Liver (tissue), 3 donors: ENCODE results near the gene TEP1.

ENCODE experiments used
- ATF3 ChIP-seq: IDR thresholded peaks from 2 replicates; pipeline ENCODE4 v1.6.1; 2016; ENCODE audit warnings: antibody characterized with exemption
- CTCF ChIP-seq: fragments of 150-350 bp; IDR thresholded peaks from 2 replicates; pipeline ENCODE4 v1.5.1; 2017; ENCODE audit warnings: improper control_type of control experiment, low read depth, low read length; ENCODE audit not compliant: missing input control
- EGR1 ChIP-seq, 2 donors: IDR thresholded peaks; 2 replicates each; pipeline ENCODE4 v1.6.1; 2016 to 2018; ENCODE audit warnings: antibody characterized with exemption in 2 of 2, low read depth in 2 of 2
- GABPA ChIP-seq, 2 donors: IDR thresholded peaks in 1 of 2; conservative IDR thresholded peaks in 1 of 2; 2 replicates each; pipeline ENCODE4 v1.6.1; 2016; ENCODE audit warnings: antibody characterized with exemption in 2 of 2, mild to moderate bottlenecking in 1 of 2, moderate library complexity in 1 of 2
- JUND ChIP-seq, 2 donors: IDR thresholded peaks; 2 replicates each; pipeline ENCODE4 v1.6.1; 2016; ENCODE audit warnings: antibody characterized with exemption in 2 of 2
- MAX ChIP-seq: IDR thresholded peaks from 2 replicates; pipeline ENCODE4 v1.6.1; 2016; ENCODE audit warnings: antibody characterized with exemption
- NR2F2 ChIP-seq: IDR thresholded peaks from 2 replicates; pipeline ENCODE4 v1.6.1; 2016; ENCODE audit warnings: antibody characterized with exemption
- RAD21 ChIP-seq, 2 donors: IDR thresholded peaks; 2 replicates each; pipeline ENCODE4 v1.6.1; 2016; ENCODE audit warnings: antibody characterized with exemption in 2 of 2, mild to moderate bottlenecking in 2 of 2
- REST ChIP-seq: IDR thresholded peaks from 2 replicates; pipeline ENCODE4 v1.6.1; 2016; ENCODE audit warnings: antibody characterized with exemption, mild to moderate bottlenecking
- RXRA ChIP-seq, 2 donors: IDR thresholded peaks; 2 replicates each; pipeline ENCODE4 v1.6.1; 2017 to 2018; ENCODE audit warnings: antibody characterized with exemption in 2 of 2, mild to moderate bottlenecking in 1 of 2
- SP1 ChIP-seq: IDR thresholded peaks from 2 replicates; pipeline ENCODE4 v1.6.1; 2018; ENCODE audit warnings: antibody characterized with exemption, mild to moderate bottlenecking
- TAF1 ChIP-seq: conservative IDR thresholded peaks from 2 replicates; pipeline ENCODE4 v1.6.1; 2016; ENCODE audit warnings: antibody characterized with exemption, mild to moderate bottlenecking
- YY1 ChIP-seq: IDR thresholded peaks from 2 replicates; pipeline ENCODE4 v1.6.1; 2016; ENCODE audit warnings: antibody characterized with exemption, mild to moderate bottlenecking
- ZBTB33 ChIP-seq: IDR thresholded peaks from 2 replicates; pipeline ENCODE4 v1.6.1; 2016; ENCODE audit warnings: antibody characterized with exemption
- donor health status: healthy.
- donor health status: healthy.

- TF ChIP-seq TAF1 (peak; percentile 69), SP1 (peak; percentile 53), CTCF (no peak), MAX (peak; percentile 37), REST (no peak), JUND (IDR thresholded peaks at IDR 0.05) (peak in 1 of 2 donors; percentile 32), ATF3 (no peak), RAD21 (IDR thresholded peaks at IDR 0.05) (peak in 1 of 2 donors; percentile 46), EGR1 (IDR thresholded peaks at IDR 0.05; ENCODE audit: low read depth in 2 of 2) (no peak), GABPA (IDR thresholded peaks at IDR 0.05 in 1 of 2, conservative IDR thresholded peaks at IDR 0.05 in 1 of 2) (peak; percentile 37 to 85), NR2F2 (no peak), YY1 (peak; percentile 76), RXRA (IDR thresholded peaks at IDR 0.05) (peak in 1 of 2 donors; percentile 45), ZBTB33 (no peak)
These were observed at the start of gene TEP1 for GRCh38 chr14:20412876-20413743.
